CD8-positive, alpha-beta memory T cell (primary cell): ENCODE data around the gene CCDC107. TPM values are rescaled to one million over a fixed set of nuclear protein-coding genes. Genes with fewer than 3 reads are reported as not detected.

Experiments
- CTCF ChIA-PET: fragments of 350-600 bp; sonication (Branson Sonifier 250); formaldehyde crosslinking; loops from one replicate; lab custom pipeline; 2021; ENCODE audit warnings: antibody characterized with exemption; lab: Charles Lee
- POLR2A ChIA-PET: fragments of 350-600 bp; sonication (Branson Sonifier 250); formaldehyde crosslinking; loops from one replicate; lab custom pipeline; 2021; ENCODE audit warnings: antibody characterized with exemption; lab: Charles Lee
- DNase-seq, 5 donors: peaks; one replicate each; pipeline versions ENCODE4 v3.0.0 to v3.0.0-alpha.2; 2020 to 2022; ENCODE audit warnings: mixed read lengths in 1 of 5
- H3K27ac ChIP-seq: one replicate; pipeline ENCODE4 v1.7.0; 2013; ENCODE audit warnings: low read depth, mild to moderate bottlenecking, low read length, moderate library complexity
- H3K27me3 ChIP-seq: 2 replicates; pipeline ENCODE4 v1.7.0; 2013; ENCODE audit warnings: low read length, mild to moderate bottlenecking; ENCODE audit not compliant: insufficient read depth, poor library complexity, severe bottlenecking
- H3K36me3 ChIP-seq: 2 replicates; pipeline ENCODE4 v1.7.0; 2013; ENCODE audit warnings: mild to moderate bottlenecking, low read length, moderate library complexity; ENCODE audit not compliant: insufficient read depth
- H3K4me1 ChIP-seq: 2 replicates; pipeline ENCODE4 v1.7.0; 2013; ENCODE audit warnings: mild to moderate bottlenecking, low read length, moderate library complexity; ENCODE audit not compliant: insufficient read depth
- H3K4me3 ChIP-seq: 2 replicates; pipeline ENCODE4 v1.7.0; 2013; ENCODE audit warnings: mild to moderate bottlenecking, low read length
- H3K9me3 ChIP-seq: 2 replicates; pipeline ENCODE4 v1.7.0; 2013; ENCODE audit warnings: mild to moderate bottlenecking, low read length
- H3K27ac Mint-ChIP-seq, 8 donors: one replicate each; pipeline ENCODE4 v1.8.0; 2020 to 2021; ENCODE audit warnings: mixed read lengths in 8 of 8, mild to moderate bottlenecking in 6 of 8, inconsistent platforms in 3 of 8, moderate library complexity in 3 of 8
- H3K27me3 Mint-ChIP-seq, 2 donors: one replicate each; pipeline ENCODE4 v1.8.0; 2020 to 2021; ENCODE audit warnings: mixed read lengths in 2 of 2, mild to moderate bottlenecking in 1 of 2, moderate library complexity in 1 of 2
- H3K36me3 Mint-ChIP-seq, 3 donors: one replicate each; pipeline ENCODE4 v1.8.0; 2020 to 2021; ENCODE audit warnings: mixed read lengths in 3 of 3, inconsistent platforms in 1 of 3, mild to moderate bottlenecking in 1 of 3
- H3K4me1 Mint-ChIP-seq, 3 donors: one replicate each; pipeline ENCODE4 v1.8.0; 2020 to 2021; ENCODE audit warnings: mixed read lengths in 3 of 3, inconsistent platforms in 1 of 3, mild to moderate bottlenecking in 1 of 3
- H3K4me3 Mint-ChIP-seq, 7 donors: one replicate each; pipeline ENCODE4 v1.8.0; 2020 to 2021; ENCODE audit warnings: mixed read lengths in 7 of 7, mild to moderate bottlenecking in 6 of 7, moderate library complexity in 4 of 7, inconsistent platforms in 2 of 7
- H3K9me3 Mint-ChIP-seq, 5 donors: one replicate each; pipeline ENCODE4 v1.8.0; 2020 to 2022; ENCODE audit warnings: mixed read lengths in 5 of 5, mild to moderate bottlenecking in 3 of 5, moderate library complexity in 2 of 5, inconsistent platforms in 1 of 5
- polyA plus RNA-seq: library from polyadenylated mRNA; unstranded; fragments of 300-500 nt; fragmentation: Illumina TruSeq; gene quantifications from one replicate; pipeline ENCODE4 v1.2.3, GENCODE V29; 2021
- total RNA-seq, 2 experiments: library from RNA; stranded (reverse); gene quantifications; one replicate each; pipeline ENCODE4 v1.2.3, GENCODE V29; 2021

The CCDC107 gene
- total and polyA plus RNA-seq, 3 experiments from 2014 or later: 18.5 to 105 (median 20.0) TPM

- no peak overlapping the region for H3K4me3 ChIP-seq
- no peak for DNase-seq
- no peak overlapping the region for H3K27ac ChIP-seq
- peaks cover 0 to 1% (median 0%) of the 10 kb centered on the region in 3 donors for H3K36me3 Mint-ChIP-seq
- no peaks in the 10 kb centered on the region for H3K36me3 ChIP-seq
- CTCF ChIA-PET: interaction anchor here (0.9 to 3.9 kb wide), 3 partner anchors 11 to 75 kb away, joined by 4 to 31 read pairs (median 4); no protein-coding TSS in a partner anchor
- POLR2A ChIA-PET: interaction anchor here (0.6 to 0.7 kb wide), 2 partner anchors 37 to 1330 kb away, joined by 3 to 11 read pairs; no protein-coding TSS in a partner anchor
- H3K27me3 ChIP-seq: no peaks in the 10 kb centered on the region
- H3K4me1 ChIP-seq: peaks cover 5% of the 10 kb centered on the region
- peak overlapping the region in 1 of 7 donors; percentile 41 for H3K4me3 Mint-ChIP-seq
- no peaks in the 10 kb centered on the region for H3K9me3 Mint-ChIP-seq
- H3K4me1 Mint-ChIP-seq: peaks cover 4 to 23% (median 15%) of the 10 kb centered on the region in 3 donors
- no peaks in the 10 kb centered on the region for H3K27me3 Mint-ChIP-seq
- H3K9me3 ChIP-seq: no peaks in the 10 kb centered on the region
- peak overlapping the region in 3 of 8 donors; percentile 1 to 77 (median 51) for H3K27ac Mint-ChIP-seq
Measured at GRCh38 chr9:35686222-35687203, 28.4 kb downstream of the CCDC107 start.

- H3K4me3 ChIP-seq: no peak overlapping the region
- Mint-ChIP-seq H3K4me3 (peak overlapping the region in 5 of 7 donors; percentile 18 to 74 (median 35)), H3K9me3 (no peaks in the 10 kb centered on the region), H3K36me3 (peaks cover 0 to 1% (median 0%) of the 10 kb centered on the region in 3 donors), H3K27me3 (no peaks in the 10 kb centered on the region), H3K27ac (peak overlapping the region in 6 of 8 donors; percentile 0 to 96 (median 56)), H3K4me1 (peaks cover 10 to 28% (median 18%) of the 10 kb centered on the region in 3 donors)
- no peak for DNase-seq
- peaks cover 6% of the 10 kb centered on the region for H3K4me1 ChIP-seq
- POLR2A ChIA-PET: interaction anchor here (1.0 kb wide), 1 partner anchor 23 kb away, joined by 3 read pairs; no protein-coding TSS in a partner anchor
- H3K36me3 ChIP-seq: no peaks in the 10 kb centered on the region
- H3K9me3 ChIP-seq: no peaks in the 10 kb centered on the region
- no peaks in the 10 kb centered on the region for H3K27me3 ChIP-seq
- CTCF ChIA-PET: interaction anchor here (1.0 to 1.6 kb wide), 4 partner anchors 9 to 76 kb away, joined by 3 to 8 read pairs (median 6); partner anchors contain the start of genes CCDC107, RMRP and SIT1
- H3K27ac ChIP-seq: no peak overlapping the region
Measured at GRCh38 chr9:35687306-35687705, 29.2 kb downstream of the CCDC107 start.

DNA sequence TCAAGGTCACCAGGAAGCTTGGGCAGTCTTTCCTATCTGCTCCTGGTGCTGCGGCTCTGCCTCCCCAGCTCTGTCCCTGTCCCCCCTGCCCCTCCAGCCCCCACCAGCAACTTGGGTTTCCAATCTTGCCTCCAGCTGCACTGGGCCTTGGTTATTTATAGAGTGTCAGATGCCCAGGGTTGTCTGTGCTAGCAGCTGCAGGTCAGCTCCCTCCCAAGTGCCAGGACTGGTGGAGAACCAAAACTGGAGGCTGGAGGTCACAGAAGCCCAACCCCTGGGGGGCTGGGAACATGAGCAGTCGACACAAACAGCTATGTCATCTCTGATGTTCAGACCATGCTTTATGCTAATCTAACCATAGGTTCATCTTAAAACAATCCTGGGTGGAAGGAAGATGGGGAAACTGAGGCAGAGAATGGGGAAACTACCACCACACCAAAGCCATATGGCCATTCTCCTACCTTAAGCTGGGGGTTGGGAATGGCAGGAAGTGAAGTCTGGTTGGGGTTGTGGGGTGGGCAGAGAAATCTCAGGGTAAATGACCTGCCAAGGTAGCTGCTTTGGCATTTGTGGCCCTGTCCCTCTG, 30.0 kb downstream of the CCDC107 start:
- Mint-ChIP-seq H3K4me3 (peak overlapping the region in 2 of 7 donors; percentile 20 to 78), H3K27me3 (no peaks in the 10 kb centered on the region), H3K4me1 (peaks cover 10 to 28% (median 18%) of the 10 kb centered on the region in 3 donors), H3K27ac (peak overlapping the region in 5 of 8 donors; percentile 32 to 69 (median 51)), H3K9me3 (no peaks in the 10 kb centered on the region), H3K36me3 (peaks cover 0 to 1% (median 0%) of the 10 kb centered on the region in 3 donors)
- Histone ChIP-seq H3K4me3 (no peak overlapping the region), H3K9me3 (no peaks in the 10 kb centered on the region), H3K36me3 (no peaks in the 10 kb centered on the region), H3K27ac (no peak overlapping the region), H3K4me1 (peaks cover 6% of the 10 kb centered on the region), H3K27me3 (no peaks in the 10 kb centered on the region)
- POLR2A ChIA-PET: interaction anchor here (1.0 kb wide), 1 partner anchor 24 kb away, joined by 3 read pairs; no protein-coding TSS in a partner anchor
- CTCF ChIA-PET: interaction anchor here (0.7 to 1.6 kb wide), 7 partner anchors 8 to 84 kb away, joined by 3 to 8 read pairs (median 6); partner anchors contain the start of genes CCDC107, RMRP and SIT1
- no peak for DNase-seq

DNA sequence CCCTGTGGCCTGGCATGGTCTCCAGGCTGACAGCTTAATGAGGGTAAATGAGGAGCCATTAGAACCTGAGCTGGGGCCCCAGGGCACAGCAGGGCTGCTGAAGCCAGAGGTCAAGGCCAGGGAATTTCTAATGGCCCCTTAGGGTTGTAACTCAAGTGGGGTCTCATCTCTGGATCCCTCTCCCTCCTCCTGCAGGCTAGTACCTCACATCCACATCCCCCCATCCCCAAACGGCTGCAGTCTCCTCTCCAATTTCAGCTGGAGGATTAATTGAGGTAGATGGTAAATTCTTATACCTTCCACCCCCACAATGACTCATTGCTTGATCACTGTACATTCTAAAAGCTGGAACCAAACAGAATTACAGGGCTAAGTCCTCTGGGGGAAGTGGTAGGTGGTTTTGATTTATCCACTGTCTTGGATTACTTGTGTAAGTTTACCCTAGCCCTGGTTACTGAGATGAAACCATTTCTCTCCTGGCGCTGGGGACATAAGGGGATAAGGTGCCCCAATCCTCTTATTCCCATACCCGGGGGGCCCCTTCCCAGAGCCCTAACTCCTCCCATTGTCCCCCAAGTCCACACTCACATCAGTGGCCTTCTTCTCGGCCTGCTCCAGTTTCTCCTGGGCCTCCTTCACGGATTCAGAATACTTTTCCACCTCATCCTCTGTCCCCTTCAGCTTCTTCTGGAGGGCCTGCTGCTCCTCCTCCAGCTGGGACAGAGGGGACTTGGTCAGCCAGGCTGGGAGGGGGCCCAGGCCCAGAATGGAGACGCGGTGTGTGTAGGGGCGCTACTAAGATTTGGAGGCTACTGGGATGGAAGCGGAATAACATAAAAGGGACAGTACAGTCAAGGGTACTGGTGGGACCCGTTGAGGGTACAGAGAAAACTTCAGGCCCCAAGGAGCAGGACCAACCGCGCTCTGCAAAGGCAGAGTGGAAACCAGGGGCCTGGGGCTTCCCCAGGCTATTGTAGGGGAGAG, 30.8 kb downstream of the CCDC107 start:
- H3K36me3 Mint-ChIP-seq: peaks cover 0 to 1% (median 0%) of the 10 kb centered on the region in 3 donors
- H3K27me3 Mint-ChIP-seq: no peaks in the 10 kb centered on the region
- H3K27me3 ChIP-seq: no peaks in the 10 kb centered on the region
- peak overlapping the region; percentile 34 to 90 (median 60) for H3K4me3 Mint-ChIP-seq
- DNase-seq: no peak
- ChIA-PET POLR2A (interaction anchor here (0.6 kb wide), 1 partner anchor 19 kb away, joined by 3 read pairs; no protein-coding TSS in a partner anchor), CTCF (interaction anchor here (0.7 to 1.6 kb wide), 7 partner anchors 25 to 85 kb away, joined by 3 to 8 read pairs (median 4); partner anchors contain the start of genes CCDC107, RMRP and SIT1)
- H3K4me1 Mint-ChIP-seq: peaks cover 10 to 28% (median 18%) of the 10 kb centered on the region in 3 donors
- H3K4me3 ChIP-seq: no peak overlapping the region
- H3K27ac ChIP-seq: no peak overlapping the region
- H3K27ac Mint-ChIP-seq: peak overlapping the region in 6 of 8 donors; percentile 2 to 69 (median 57)
- no peaks in the 10 kb centered on the region for H3K9me3 Mint-ChIP-seq
- peaks cover 6% of the 10 kb centered on the region for H3K4me1 ChIP-seq
- H3K36me3 ChIP-seq: no peaks in the 10 kb centered on the region
- no peaks in the 10 kb centered on the region for H3K9me3 ChIP-seq

DNA sequence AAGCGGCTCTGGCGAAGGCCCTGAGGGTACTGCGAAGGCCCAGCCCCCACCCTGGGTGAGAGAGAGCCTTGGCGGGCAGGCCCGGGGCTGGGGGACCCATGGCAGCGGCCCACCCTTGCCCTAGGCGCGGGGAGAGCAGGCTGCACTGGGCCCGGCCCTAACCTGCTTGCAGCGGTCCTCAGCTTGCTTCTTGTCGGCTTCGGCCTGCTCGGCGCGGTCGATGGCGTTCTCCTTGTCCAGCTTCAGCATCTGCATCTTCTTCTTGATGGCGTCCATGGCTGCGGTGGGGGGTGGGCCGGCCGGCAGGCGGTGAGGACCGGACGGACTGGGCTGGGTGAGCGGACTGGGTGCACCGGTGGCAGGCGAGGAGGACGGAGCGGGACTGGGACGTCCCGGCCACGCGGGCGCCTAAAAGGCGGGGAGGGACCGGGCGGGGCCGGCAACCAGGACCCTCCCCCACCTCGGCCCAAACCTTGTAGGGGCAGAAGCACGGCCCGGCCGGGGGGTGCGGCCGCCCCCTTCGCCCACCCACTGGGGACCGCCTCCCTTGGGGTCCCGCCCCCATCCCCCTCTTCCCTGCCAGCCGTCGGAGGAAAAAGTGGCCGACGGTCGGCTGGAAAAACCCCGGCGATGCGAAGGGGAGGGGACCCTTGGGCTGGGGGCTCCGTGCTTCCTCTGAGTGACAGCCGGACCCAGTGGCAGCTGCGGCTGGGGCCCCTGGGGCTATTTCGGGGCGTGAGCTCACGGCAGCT, 31.6 kb downstream of the CCDC107 start, which contains the start of gene TPM2:
Gene TPM2, minus strand, starts transcription at position 384 of the 752 bp plus-strand sequence. Its CDS starts 108 bp downstream, at position 276.
- Histone ChIP-seq H3K4me3 (peak within 1 kb of the TSS; percentile 67), H3K36me3 (no peaks in the 10 kb centered on the region), H3K4me1 (peaks cover 6% of the 10 kb centered on the region), H3K27me3 (no peaks in the 10 kb centered on the region), H3K9me3 (no peaks in the 10 kb centered on the region), H3K27ac (peak within 1 kb of the TSS; percentile 51)
- CTCF ChIA-PET: interaction anchor here (1.5 to 2.6 kb wide), 3 partner anchors 32 to 85 kb away, joined by 3 to 12 read pairs (median 3); partner anchors contain the start of genes CCDC107, RMRP and TESK1
- peak within 1 kb of the TSS; percentile 83 to 99 (median 89) for H3K4me3 Mint-ChIP-seq
- DNase-seq: no peak
- H3K27me3 Mint-ChIP-seq: no peaks in the 10 kb centered on the region
- peaks cover 10 to 28% (median 18%) of the 10 kb centered on the region in 3 donors for H3K4me1 Mint-ChIP-seq
- no peaks in the 10 kb centered on the region for H3K36me3 Mint-ChIP-seq
- peak within 1 kb of the TSS; percentile 15 to 94 (median 71) for H3K27ac Mint-ChIP-seq
- POLR2A ChIA-PET: interaction anchor here (1.2 to 1.3 kb wide), 3 partner anchors 32 to 72 kb away, joined by 3 to 6 read pairs (median 3); partner anchors contain the start of genes CCDC107, CD72 and RMRP
- H3K9me3 Mint-ChIP-seq: no peaks in the 10 kb centered on the region

DNA sequence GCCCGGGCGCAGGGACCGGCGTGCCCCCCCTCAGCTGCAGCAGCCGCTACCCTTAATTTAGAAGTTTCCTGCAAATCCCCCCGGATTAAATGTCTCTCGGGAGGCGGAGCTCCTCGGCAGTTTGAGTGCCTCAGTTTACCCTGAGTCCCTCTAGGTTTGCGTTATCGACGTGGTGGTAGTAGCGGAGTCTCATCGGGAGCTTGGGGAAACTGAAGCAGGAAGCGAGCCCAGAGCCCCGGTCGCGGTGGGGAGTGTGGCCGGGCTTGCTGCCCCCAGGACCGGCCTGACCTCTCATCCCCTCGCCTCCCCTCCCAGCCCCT, 32.2 kb downstream of the CCDC107 start:
- peak overlapping the region in 3 of 8 donors; percentile 66 to 94 (median 79) for H3K27ac Mint-ChIP-seq

More for the DNA sequence above, 32.2 kb downstream of the CCDC107 start:
- peaks cover 6% of the 10 kb centered on the region for H3K4me1 ChIP-seq
- peaks cover 10 to 28% (median 18%) of the 10 kb centered on the region in 3 donors for H3K4me1 Mint-ChIP-seq
- ChIA-PET CTCF (interaction anchor here (1.5 to 2.6 kb wide), 3 partner anchors 33 to 85 kb away, joined by 3 to 12 read pairs (median 3); partner anchors contain the start of genes CCDC107, RMRP and TESK1), POLR2A (interaction anchor here (0.7 to 1.3 kb wide), 4 partner anchors 31 to 73 kb away, joined by 3 to 6 read pairs (median 4); partner anchors contain the start of genes CCDC107, CD72 and RMRP)
- H3K4me3 ChIP-seq: peak overlapping the region; percentile 28
- H3K9me3 ChIP-seq: no peaks in the 10 kb centered on the region
- H3K27me3 ChIP-seq: no peaks in the 10 kb centered on the region
- H3K4me3 Mint-ChIP-seq: peak overlapping the region; percentile 73 to 97 (median 88)
- no peaks in the 10 kb centered on the region for H3K9me3 Mint-ChIP-seq
- H3K27me3 Mint-ChIP-seq: no peaks in the 10 kb centered on the region
- H3K36me3 ChIP-seq: no peaks in the 10 kb centered on the region
- H3K36me3 Mint-ChIP-seq: no peaks in the 10 kb centered on the region
- H3K27ac ChIP-seq: no peak overlapping the region
- no peak for DNase-seq
